T-helper 1 cell treated with Interleukin-12 subunit alpha and Interleukin-12 subunit beta and Interleukin-4 antibody, amounts not matched to agents 30 μg/mL and 1 μg/mL, for 36 hours (primary cell): ENCODE results near the gene CPEB2.

Experiments used
- H3K27ac Mint-ChIP-seq: one replicate; pipeline ENCODE4 v1.8.0; 2021; ENCODE audit warnings: mild to moderate bottlenecking, mixed read lengths
- H3K27me3 Mint-ChIP-seq: one replicate; pipeline ENCODE4 v1.8.0; 2021; ENCODE audit warnings: low read depth, mixed read lengths
- H3K36me3 Mint-ChIP-seq: one replicate; pipeline ENCODE4 v1.8.0; 2021; ENCODE audit warnings: low read depth, mixed read lengths
- H3K4me1 Mint-ChIP-seq: one replicate; pipeline ENCODE4 v1.8.0; 2021; ENCODE audit warnings: low read depth, mixed read lengths
- H3K4me3 Mint-ChIP-seq: one replicate; pipeline ENCODE4 v1.8.0; 2021; ENCODE audit warnings: mild to moderate bottlenecking, moderate library complexity, mixed read lengths
- H3K9me3 Mint-ChIP-seq: one replicate; pipeline ENCODE4 v1.8.0; 2021; ENCODE audit warnings: mixed read lengths

Gene CPEB2

GRCh38 chr4:15021311-15021710 is 19.0 kb downstream of the CPEB2 start:
- Mint-ChIP-seq H3K4me1 (peaks cover 34% of the 10 kb centered on the region), H3K9me3 (no peaks in the 10 kb centered on the region), H3K4me3 (no peak overlapping the region), H3K27me3 (no peaks in the 10 kb centered on the region), H3K27ac (no peak overlapping the region), H3K36me3 (peaks cover 47% of the 10 kb centered on the region)

GRCh38 chr4:15021946-15022345 is 19.7 kb downstream of the CPEB2 start:
- no peaks in the 10 kb centered on the region for H3K27me3 Mint-ChIP-seq
- H3K9me3 Mint-ChIP-seq: no peaks in the 10 kb centered on the region
- peaks cover 46% of the 10 kb centered on the region for H3K36me3 Mint-ChIP-seq
- H3K27ac Mint-ChIP-seq: no peak overlapping the region
- H3K4me3 Mint-ChIP-seq: no peak overlapping the region
- H3K4me1 Mint-ChIP-seq: peaks cover 34% of the 10 kb centered on the region

GRCh38 chr4:15024386-15024785 is 22.1 kb downstream of the CPEB2 start:
- Mint-ChIP-seq H3K4me1 (peaks cover 26% of the 10 kb centered on the region), H3K36me3 (peaks cover 46% of the 10 kb centered on the region), H3K27me3 (no peaks in the 10 kb centered on the region), H3K9me3 (no peaks in the 10 kb centered on the region), H3K4me3 (no peak overlapping the region), H3K27ac (no peak overlapping the region)

GRCh38 chr4:15025693-15026092 is 23.4 kb downstream of the CPEB2 start:
- peaks cover 40% of the 10 kb centered on the region for H3K36me3 Mint-ChIP-seq
- H3K9me3 Mint-ChIP-seq: no peaks in the 10 kb centered on the region
- H3K27me3 Mint-ChIP-seq: no peaks in the 10 kb centered on the region
- H3K4me3 Mint-ChIP-seq: no peak overlapping the region
- H3K27ac Mint-ChIP-seq: no peak overlapping the region
- H3K4me1 Mint-ChIP-seq: peaks cover 20% of the 10 kb centered on the region

GRCh38 chr4:15027921-15028435 is 25.7 kb downstream of the CPEB2 start:
- Mint-ChIP-seq H3K27me3 (no peaks in the 10 kb centered on the region), H3K36me3 (peaks cover 36% of the 10 kb centered on the region), H3K4me1 (peaks cover 13% of the 10 kb centered on the region), H3K9me3 (no peaks in the 10 kb centered on the region), H3K27ac (no peak overlapping the region), H3K4me3 (no peak overlapping the region)

GRCh38 chr4:15031197-15031596 is 28.9 kb downstream of the CPEB2 start:
- peaks cover 22% of the 10 kb centered on the region for H3K4me1 Mint-ChIP-seq
- no peak overlapping the region for H3K27ac Mint-ChIP-seq
- peaks cover 31% of the 10 kb centered on the region for H3K36me3 Mint-ChIP-seq
- H3K27me3 Mint-ChIP-seq: no peaks in the 10 kb centered on the region
- H3K4me3 Mint-ChIP-seq: no peak overlapping the region
- no peaks in the 10 kb centered on the region for H3K9me3 Mint-ChIP-seq

- H3K4me1 Mint-ChIP-seq: peaks cover 22% of the 10 kb centered on the region
- no peak overlapping the region for H3K4me3 Mint-ChIP-seq
- no peak overlapping the region for H3K27ac Mint-ChIP-seq
- H3K9me3 Mint-ChIP-seq: no peaks in the 10 kb centered on the region
- no peaks in the 10 kb centered on the region for H3K27me3 Mint-ChIP-seq
- peaks cover 30% of the 10 kb centered on the region for H3K36me3 Mint-ChIP-seq
Observed at GRCh38 chr4:15031993-15032675, 29.9 kb downstream of the CPEB2 start.

- H3K9me3 Mint-ChIP-seq: no peaks in the 10 kb centered on the region
- H3K27me3 Mint-ChIP-seq: no peaks in the 10 kb centered on the region
- H3K27ac Mint-ChIP-seq: no peak overlapping the region
- peaks cover 19% of the 10 kb centered on the region for H3K36me3 Mint-ChIP-seq
- H3K4me3 Mint-ChIP-seq: no peak overlapping the region
- peaks cover 20% of the 10 kb centered on the region for H3K4me1 Mint-ChIP-seq
Observed at GRCh38 chr4:15034071-15034764, 31.9 kb downstream of the CPEB2 start.

- Mint-ChIP-seq H3K27ac (peak overlapping the region; percentile 39), H3K36me3 (peaks cover 15% of the 10 kb centered on the region), H3K27me3 (no peaks in the 10 kb centered on the region), H3K4me1 (peaks cover 16% of the 10 kb centered on the region), H3K4me3 (no peak overlapping the region), H3K9me3 (no peaks in the 10 kb centered on the region)
Observed at GRCh38 chr4:15035159-15035558, 32.9 kb downstream of the CPEB2 start.

- Mint-ChIP-seq H3K9me3 (no peaks in the 10 kb centered on the region), H3K36me3 (peaks cover 20% of the 10 kb centered on the region), H3K4me3 (no peak overlapping the region), H3K4me1 (peaks cover 14% of the 10 kb centered on the region), H3K27ac (no peak overlapping the region), H3K27me3 (no peaks in the 10 kb centered on the region)
Observed at GRCh38 chr4:15037923-15038541, 35.8 kb downstream of the CPEB2 start.

- no peak overlapping the region for H3K4me3 Mint-ChIP-seq
- H3K9me3 Mint-ChIP-seq: no peaks in the 10 kb centered on the region
- H3K36me3 Mint-ChIP-seq: peaks cover 10% of the 10 kb centered on the region
- H3K27me3 Mint-ChIP-seq: no peaks in the 10 kb centered on the region
- no peak overlapping the region for H3K27ac Mint-ChIP-seq
- peaks cover 4% of the 10 kb centered on the region for H3K4me1 Mint-ChIP-seq
Observed at GRCh38 chr4:15040916-15041463, 38.7 kb downstream of the CPEB2 start.

GRCh38 chr4:15042529-15043167 is 40.4 kb downstream of the CPEB2 start:
- H3K4me1 Mint-ChIP-seq: peaks cover 4% of the 10 kb centered on the region
- peaks cover 14% of the 10 kb centered on the region for H3K36me3 Mint-ChIP-seq
- no peak overlapping the region for H3K4me3 Mint-ChIP-seq
- H3K27me3 Mint-ChIP-seq: no peaks in the 10 kb centered on the region
- H3K27ac Mint-ChIP-seq: no peak overlapping the region
- no peaks in the 10 kb centered on the region for H3K9me3 Mint-ChIP-seq

GRCh38 chr4:15043226-15043625 is 40.9 kb downstream of the CPEB2 start:
- peaks cover 4% of the 10 kb centered on the region for H3K4me1 Mint-ChIP-seq
- H3K27me3 Mint-ChIP-seq: no peaks in the 10 kb centered on the region
- peaks cover 14% of the 10 kb centered on the region for H3K36me3 Mint-ChIP-seq
- no peaks in the 10 kb centered on the region for H3K9me3 Mint-ChIP-seq
- no peak overlapping the region for H3K27ac Mint-ChIP-seq
- H3K4me3 Mint-ChIP-seq: no peak overlapping the region

- Mint-ChIP-seq H3K4me1 (peaks cover 2% of the 10 kb centered on the region), H3K27ac (no peak overlapping the region), H3K27me3 (no peaks in the 10 kb centered on the region), H3K4me3 (no peak overlapping the region), H3K9me3 (no peaks in the 10 kb centered on the region), H3K36me3 (peaks cover 14% of the 10 kb centered on the region)
Observed at GRCh38 chr4:15043922-15044321, 41.6 kb downstream of the CPEB2 start.
